Spleen (tissue), 11 donors: Measurements from ENCODE around the gene SCG5. TPM values are rescaled to one million over a fixed set of nuclear protein-coding genes. Genes with fewer than 3 reads are reported as not detected.

Experiments used
- DNase-seq: peaks from one replicate; pipeline ENCODE4 v3.0.0-alpha.2; 2020
- H3K27ac ChIP-seq, 8 donors: fragments of 200-600 bp; sonication (generic) in 7 of 8; 1 replicate in 4 of 8; 2 replicates in 4 of 8; pipeline versions ENCODE4 v1.5.0 to v1.8.0; 2016 to 2021; ENCODE audit warnings: inconsistent platforms in 4 of 8, mild to moderate bottlenecking in 4 of 8, moderate library complexity in 1 of 8
- H3K27me3 ChIP-seq, 7 donors: fragments of 200-600 bp; sonication (generic) in 6 of 7; replicated peaks in 1 of 7; 1 replicate in 4 of 7; 2 replicates in 3 of 7; pipeline versions ENCODE4 v1.5.0 to v1.8.0; 2016 to 2021; ENCODE audit warnings: inconsistent platforms in 3 of 7, mild to moderate bottlenecking in 1 of 7
- H3K36me3 ChIP-seq, 6 donors: fragments of 200-600 bp; sonication (generic) in 5 of 6; 1 replicate in 4 of 6; 2 replicates in 2 of 6; pipeline versions ENCODE4 v1.5.0 to v1.8.0; 2016 to 2021; ENCODE audit warnings: inconsistent platforms in 2 of 6
- H3K4me1 ChIP-seq, 6 donors: fragments of 200-600 bp; sonication (generic) in 5 of 6; 1 replicate in 3 of 6; 2 replicates in 3 of 6; pipeline versions ENCODE4 v1.5.0 to v1.8.0; 2016 to 2021; ENCODE audit warnings: inconsistent platforms in 3 of 6
- H3K4me3 ChIP-seq, 8 donors: fragments of 200-600 bp; sonication (generic) in 7 of 8; 1 replicate in 4 of 8; 2 replicates in 4 of 8; pipeline versions ENCODE4 v1.5.0 to v1.8.0; 2016 to 2021; ENCODE audit warnings: inconsistent platforms in 4 of 8, mild to moderate bottlenecking in 4 of 8, moderate library complexity in 2 of 8
- H3K9me3 ChIP-seq, 8 donors: fragments of 200-600 bp; sonication (generic) in 7 of 8; 1 replicate in 4 of 8; 2 replicates in 4 of 8; pipeline versions ENCODE4 v1.5.0 to v1.8.0; 2016 to 2021; ENCODE audit warnings: inconsistent platforms in 4 of 8
- CTCF ChIP-seq, 11 experiments: fragments of 200-600 bp in 7 of 11; fragments of 450-650 bp in 4 of 11; sonication (generic) in 4 of 11; IDR thresholded peaks in 8 of 11; conservative IDR thresholded peaks in 3 of 11; 1 replicate in 7 of 11; 2 replicates in 4 of 11; pipeline versions ENCODE4 v1.4.0 to v1.8.0; 2016 to 2021; ENCODE audit warnings: antibody characterized with exemption in 11 of 11, inconsistent platforms in 4 of 11, mild to moderate bottlenecking in 1 of 11
- POLR2A ChIP-seq, 3 donors: fragments of 450-650 bp; IDR thresholded peaks; one replicate each; pipeline ENCODE4 v1.5.1; 2017; ENCODE audit warnings: antibody characterized with exemption in 3 of 3, mild to moderate bottlenecking in 1 of 3
- POLR2AphosphoS5 ChIP-seq, 3 donors: sonication (generic); formaldehyde crosslinking; IDR thresholded peaks; one replicate each; pipeline ENCODE4 v1.5.1; 2017; ENCODE audit warnings: antibody characterized with exemption in 3 of 3
- WGBS, 5 donors: extraction: QIAGEN DNeasy Blood & Tissue Kit in 3 of 5; methylation state at CpG; one replicate each; pipeline versions ENCODE4 v1.1.5 to v1.1.7; 2013 to 2018; 5-methylcytosine and 5-hydroxymethylcytosine counted together
- intact Hi-C: fragments of 100-400 bp; cut with DNase I; formaldehyde crosslinking; loops from one replicate; pipeline ENCODE4 v1.15.0; 2023; ENCODE audit warnings: low total_unique reads
- polyA plus RNA-seq, 3 donors: library from polyadenylated mRNA; stranded (reverse); fragments of 200-250 nt; gene quantifications; one replicate each; pipeline ENCODE4 v1.2.1, GENCODE V29; 2013
- total RNA-seq, 7 donors: library from RNA; depleted of rRNA in 3 of 7; stranded (reverse); fragments of >200 nt in 3 of 7; fragmentation: NEBNext Ultra II Directional in 4 of 7; extraction: Animal tissue kit (Norgen Biotek cat#: 25700) in 4 of 7; gene quantifications; one replicate each; pipeline versions ENCODE4 v1.1.0 to v1.2.1, GENCODE V29; 2016 to 2021
- donor health status: healthy with polysubstance abuse.
- donor health status: DM: no; HTN: no; CAD: no; lungs with moderate emphysema.
- donor health status: DM: no; HTN: no; CAD: no.
- donor health status: Bipolar disorder and iron deficiency.
- donor health status: healthy.
- donor health status: DM: no; HTN: no; CAD: no.
- donor health status: DM: yes; HTN: yes; CAD: no.

Gene SCG5
- total and polyA plus RNA-seq, 10 donors = 0.54 to 2.4 (median 1.2) TPM; not detected in 5

- Histone ChIP-seq H3K36me3 (no peaks in the 10 kb centered on the region), H3K27ac (no peak overlapping the region), H3K9me3 (no peaks in the 10 kb centered on the region), H3K4me3 (no peak overlapping the region), H3K4me1 (no peaks in the 10 kb centered on the region), H3K27me3 (no peaks in the 10 kb centered on the region)
- TF ChIP-seq POLR2AphosphoS5 (IDR thresholded peaks at IDR 0.05) (no peak), CTCF (IDR thresholded peaks at IDR 0.05 in 8 of 11, conservative IDR thresholded peaks at IDR 0.05 in 3 of 11) (no peak), POLR2A (IDR thresholded peaks at IDR 0.05) (no peak)
- no peak for DNase-seq
- WGBS, 5 donors = 51 to 75% (median 64%) methylated on average over 5 of the region's 5 CpGs
- intact Hi-C loops = no loop called here
Observed at GRCh38 chr15:32657198-32657883, 15.8 kb downstream of the SCG5 start.

GRCh38 chr15:32657941-32658340 lies 16.4 kb downstream of the SCG5 start:
- H3K9me3 ChIP-seq = no peaks in the 10 kb centered on the region
- TF ChIP-seq CTCF (IDR thresholded peaks at IDR 0.05 in 8 of 11, conservative IDR thresholded peaks at IDR 0.05 in 3 of 11) (no peak), POLR2AphosphoS5 (IDR thresholded peaks at IDR 0.05) (no peak), POLR2A (IDR thresholded peaks at IDR 0.05) (no peak)
- DNase-seq = no peak
- intact Hi-C loops = no loop called here
- H3K4me3 ChIP-seq = no peak overlapping the region
- H3K27me3 ChIP-seq = no peaks in the 10 kb centered on the region
- no peaks in the 10 kb centered on the region for H3K36me3 ChIP-seq
- WGBS, 5 donors = 90 to 99% (median 95%) methylated on average over 2 of the region's 2 CpGs
- H3K27ac ChIP-seq = no peak overlapping the region
- H3K4me1 ChIP-seq = no peaks in the 10 kb centered on the region

- intact Hi-C loops = loop anchor here (5.0 kb wide), 1 partner anchor 333 kb away; no protein-coding TSS in a partner anchor
- no peak for TF ChIP-seq POLR2AphosphoS5 (IDR thresholded peaks at IDR 0.05)
Observed at GRCh38 chr15:32659340-32660155, 18.0 kb downstream of the SCG5 start.

GRCh38 chr15:32663671-32664070 lies 22.2 kb downstream of the SCG5 start:
- no peaks in the 10 kb centered on the region for H3K4me1 ChIP-seq
- H3K27ac ChIP-seq = no peak overlapping the region
- no peak overlapping the region for H3K4me3 ChIP-seq
- 88 to 99% (median 95%) methylated on average over 4 of the region's 4 CpGs for WGBS, 5 donors
- DNase-seq = no peak
- intact Hi-C loops = loop anchor here (5.0 kb wide), 1 partner anchor 329 kb away; no protein-coding TSS in a partner anchor
- no peaks in the 10 kb centered on the region for H3K9me3 ChIP-seq
- TF ChIP-seq CTCF (IDR thresholded peaks at IDR 0.05 in 8 of 11, conservative IDR thresholded peaks at IDR 0.05 in 3 of 11) (no peak), POLR2AphosphoS5 (IDR thresholded peaks at IDR 0.05) (no peak), POLR2A (IDR thresholded peaks at IDR 0.05) (no peak)
- no peaks in the 10 kb centered on the region for H3K36me3 ChIP-seq
- no peaks in the 10 kb centered on the region for H3K27me3 ChIP-seq

More at GRCh38 chr15:32659340-32660155, 18.0 kb downstream of the SCG5 start:
- 62 to 84% (median 77%) methylated on average over 6 of the region's 6 CpGs for WGBS, 5 donors
- no peaks in the 10 kb centered on the region for H3K36me3 ChIP-seq
- no peak overlapping the region for H3K27ac ChIP-seq
- no peak for DNase-seq
- no peak overlapping the region for H3K4me3 ChIP-seq
- no peaks in the 10 kb centered on the region for H3K27me3 ChIP-seq
- no peaks in the 10 kb centered on the region for H3K9me3 ChIP-seq
- H3K4me1 ChIP-seq = no peaks in the 10 kb centered on the region
